ENCODE results near the gene SGCD.

The SGCD gene

GRCh38 chr5:156326718-156327259 lies at the start of gene SGCD:
Gene SGCD (plus strand): TSS chr5:156327164.
- DNase-seq: no peak

- DNase-seq: no peak
Measured at GRCh38 chr5:156277290-156277689, 49.7 kb upstream of the SGCD start.

GRCh38 chr5:156295431-156295830 lies 31.5 kb upstream of the SGCD start:
- DNase-seq: no peak

GRCh38 chr5:156310115-156310514 lies 16.8 kb upstream of the SGCD start:
- no peak for DNase-seq

GRCh38 chr5:156312897-156313694 lies 13.9 kb upstream of the SGCD start:
- DNase-seq: no peak

- DNase-seq: no peak
Measured at GRCh38 chr5:156314416-156314815, 12.5 kb upstream of the SGCD start.

- DNase-seq: no peak
Measured at GRCh38 chr5:156322666-156323065, 4.3 kb upstream of the SGCD start.

- no peak for DNase-seq
Measured at GRCh38 chr5:156327296-156327695, 332 bp downstream of the SGCD start.

- DNase-seq: no peak
Measured at GRCh38 chr5:156328161-156328560, 1.2 kb downstream of the SGCD start.

- no peak for DNase-seq
Measured at GRCh38 chr5:156328766-156329165, 1.8 kb downstream of the SGCD start.

GRCh38 chr5:156329171-156329611 lies 2.2 kb downstream of the SGCD start:
- DNase-seq: no peak

- no peak for DNase-seq
Measured at GRCh38 chr5:156330141-156330870, 3.3 kb downstream of the SGCD start.

- DNase-seq: no peak
Measured at GRCh38 chr5:156331181-156331580, 4.2 kb downstream of the SGCD start.

GRCh38 chr5:156331845-156332244 lies 4.9 kb downstream of the SGCD start:
- DNase-seq: no peak

GRCh38 chr5:156332245-156332644 lies 5.3 kb downstream of the SGCD start:
- no peak for DNase-seq

GRCh38 chr5:156339139-156339841 lies 12.3 kb downstream of the SGCD start:
- no peak for DNase-seq

GRCh38 chr5:156340893-156341292 lies 13.9 kb downstream of the SGCD start:
- no peak for DNase-seq

GRCh38 chr5:156350256-156350655 lies 23.3 kb downstream of the SGCD start:
- no peak for DNase-seq

GRCh38 chr5:156351423-156351822 lies 24.5 kb downstream of the SGCD start:
- DNase-seq: no peak

GRCh38 chr5:156354571-156354970 lies 27.6 kb downstream of the SGCD start:
- no peak for DNase-seq

GRCh38 chr5:156356238-156356637 lies 29.3 kb downstream of the SGCD start:
- DNase-seq: no peak

GRCh38 chr5:156359476-156359875 lies 32.5 kb downstream of the SGCD start:
- DNase-seq: no peak

GRCh38 chr5:156361436-156362109 lies 34.6 kb downstream of the SGCD start:
- no peak for DNase-seq

Data from NCI-H774 (cell line).